GM20431 (cell line): ENCODE results near the gene CENPM.

Source experiments
- in situ Hi-C: fragments of 300-500 bp; cut with MseI, MboI; formaldehyde crosslinking; loops from one replicate; pipeline ENCODE4 v1.15.0; 2020; ENCODE audit warnings: low sequenced_read_pairs; ENCODE audit not compliant: unreplicated experiment

Gene CENPM

DNA sequence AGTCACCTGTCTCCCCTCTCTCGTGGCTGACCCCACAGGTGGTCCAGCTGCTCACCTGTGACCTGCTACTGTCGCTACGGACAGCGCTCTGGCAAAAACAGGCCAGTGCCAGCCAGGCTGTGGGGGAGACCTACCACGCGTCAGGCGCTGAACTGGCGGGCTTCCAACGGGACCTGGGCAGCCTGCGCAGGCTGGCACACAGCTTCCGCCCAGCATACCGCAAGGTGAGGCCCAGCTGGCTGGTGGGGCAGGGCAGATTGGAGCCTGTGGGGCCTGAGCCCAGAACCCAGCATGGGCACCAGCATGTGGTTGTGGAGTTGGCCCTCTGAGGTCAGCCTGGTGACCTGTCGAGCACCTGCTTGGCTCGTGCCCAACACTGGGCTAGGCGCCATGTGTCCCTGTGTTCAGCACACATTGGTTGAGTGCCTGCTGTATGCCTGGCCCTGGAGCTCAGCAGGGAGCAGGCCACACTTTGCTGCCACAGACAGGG, 44.0 kb downstream of the CENPM start:
- in situ Hi-C loops: no loop called here

DNA sequence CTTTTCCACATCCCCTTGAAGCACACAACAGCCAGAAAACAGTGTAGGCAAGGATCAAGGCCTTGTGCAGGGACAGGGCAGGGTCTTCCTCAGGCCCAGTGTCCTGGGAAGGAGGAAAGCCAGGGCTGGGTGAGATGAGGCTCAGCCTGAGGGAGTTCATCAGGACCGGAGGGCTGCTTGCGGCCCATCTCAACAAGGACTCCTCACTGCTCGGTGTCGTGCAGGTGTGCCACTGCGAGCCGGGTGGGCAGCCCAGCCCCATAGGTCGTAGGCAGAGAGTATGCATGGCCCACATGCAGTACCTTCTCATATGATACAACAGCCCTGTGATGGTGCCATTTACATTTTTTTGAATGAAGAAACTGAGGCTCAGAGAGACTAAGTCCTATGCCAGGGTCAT, 44.9 kb downstream of the CENPM start:
- in situ Hi-C loops: no loop called here

DNA sequence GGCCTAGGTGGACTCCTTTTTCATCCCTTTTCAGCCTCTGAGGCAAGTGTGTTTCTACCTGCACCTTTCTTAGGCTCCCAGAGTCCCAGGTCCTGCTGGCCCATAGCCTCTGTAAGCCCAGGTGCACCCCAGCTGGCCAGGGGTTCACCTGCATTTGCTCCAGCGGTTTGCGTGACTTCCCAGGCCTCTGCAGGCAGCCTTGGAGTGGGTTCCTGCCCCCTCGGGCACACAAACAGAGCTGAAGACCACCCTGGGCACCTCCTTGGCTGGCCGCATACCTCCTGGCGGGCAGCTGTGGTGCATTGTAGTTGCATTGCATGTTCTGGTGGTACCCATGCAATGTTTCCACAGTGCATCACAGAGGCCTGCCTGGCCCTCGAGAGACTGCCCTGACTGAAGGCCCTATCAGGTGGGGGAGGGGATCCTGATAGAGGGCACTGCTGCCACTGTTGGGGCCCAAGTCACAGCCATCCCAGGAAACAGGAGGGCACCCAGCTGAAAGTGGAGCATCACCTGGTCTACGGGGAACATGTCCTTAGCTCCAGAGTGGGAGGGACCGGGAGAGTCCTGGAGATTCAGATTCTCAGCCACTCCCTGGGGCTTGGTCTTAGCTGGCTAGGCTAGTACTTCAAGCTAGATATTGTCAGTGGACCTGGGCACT, 46.2 kb downstream of the CENPM start:
- in situ Hi-C loops: no loop called here

DNA sequence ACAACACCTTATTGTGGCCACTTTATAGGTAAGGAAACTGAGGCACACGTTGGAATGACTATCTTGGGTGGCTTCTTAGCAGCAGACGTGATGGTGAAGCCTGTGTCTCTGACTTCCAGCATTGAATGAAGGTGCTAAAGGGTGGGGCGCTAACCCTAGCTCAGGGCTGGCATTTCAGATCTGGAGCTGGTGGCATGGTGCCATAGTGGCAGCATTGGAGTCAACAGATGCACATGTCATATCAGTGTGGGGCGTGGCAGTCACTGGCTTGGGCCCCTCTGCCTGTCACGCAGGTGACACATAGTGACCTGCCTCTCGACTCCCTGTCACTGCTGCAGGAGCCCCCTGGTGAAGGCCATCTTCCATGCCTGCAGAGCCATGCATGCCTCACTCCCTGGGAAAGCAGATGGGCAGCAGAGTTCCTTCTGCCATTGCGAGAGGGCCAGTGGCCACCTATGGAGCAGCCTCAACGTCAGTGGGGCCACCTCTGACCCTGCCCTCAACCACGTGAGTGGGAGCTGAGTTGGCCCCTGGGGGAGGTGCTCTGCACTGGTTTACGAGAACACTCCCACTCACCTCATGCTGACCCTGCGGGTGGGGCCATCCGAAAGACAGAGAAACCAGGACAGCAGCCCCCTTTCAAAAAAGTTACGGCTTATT, 46.8 kb downstream of the CENPM start:
- in situ Hi-C loops: no loop called here

DNA sequence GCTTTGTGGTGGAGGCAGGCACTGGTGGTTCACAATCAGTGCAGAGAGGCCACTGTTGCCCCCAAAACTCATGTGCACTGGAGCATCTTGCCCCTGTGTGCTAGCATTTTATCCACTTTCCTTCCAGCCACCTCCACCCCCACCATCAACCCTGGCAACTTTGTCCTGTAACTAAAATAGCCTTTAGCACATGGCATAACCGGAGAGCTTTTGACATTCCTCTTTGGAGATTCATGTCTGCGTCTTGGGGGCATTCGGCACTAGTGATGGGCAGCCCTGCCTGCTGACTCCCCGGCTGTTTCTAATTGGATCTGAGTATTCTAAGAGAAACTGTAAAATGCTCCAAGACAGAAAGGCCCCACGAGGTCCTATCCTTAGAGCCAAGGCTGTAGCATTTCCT, 47.8 kb downstream of the CENPM start:
- in situ Hi-C loops: no loop called here

DNA sequence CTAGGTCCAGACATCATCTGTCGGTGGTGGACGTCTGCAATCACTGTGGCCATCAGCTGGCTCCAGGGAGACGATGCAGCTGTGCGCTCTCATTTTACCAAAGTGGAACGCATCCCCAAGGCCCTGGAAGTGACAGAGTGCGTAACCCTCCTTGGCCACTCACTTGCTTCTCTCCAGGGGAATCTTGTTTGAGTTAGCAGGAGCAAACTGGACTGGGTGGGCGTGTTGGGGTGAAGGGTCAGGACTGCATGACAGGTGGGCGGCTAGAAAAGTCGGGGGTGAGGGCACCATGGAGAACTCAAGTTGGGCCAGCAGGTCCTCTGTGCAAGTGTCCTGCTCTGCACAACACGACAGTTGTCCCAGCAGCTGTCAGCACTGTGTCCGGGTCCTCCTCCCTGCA, 48.3 kb downstream of the CENPM start:
- in situ Hi-C loops: no loop called here

DNA sequence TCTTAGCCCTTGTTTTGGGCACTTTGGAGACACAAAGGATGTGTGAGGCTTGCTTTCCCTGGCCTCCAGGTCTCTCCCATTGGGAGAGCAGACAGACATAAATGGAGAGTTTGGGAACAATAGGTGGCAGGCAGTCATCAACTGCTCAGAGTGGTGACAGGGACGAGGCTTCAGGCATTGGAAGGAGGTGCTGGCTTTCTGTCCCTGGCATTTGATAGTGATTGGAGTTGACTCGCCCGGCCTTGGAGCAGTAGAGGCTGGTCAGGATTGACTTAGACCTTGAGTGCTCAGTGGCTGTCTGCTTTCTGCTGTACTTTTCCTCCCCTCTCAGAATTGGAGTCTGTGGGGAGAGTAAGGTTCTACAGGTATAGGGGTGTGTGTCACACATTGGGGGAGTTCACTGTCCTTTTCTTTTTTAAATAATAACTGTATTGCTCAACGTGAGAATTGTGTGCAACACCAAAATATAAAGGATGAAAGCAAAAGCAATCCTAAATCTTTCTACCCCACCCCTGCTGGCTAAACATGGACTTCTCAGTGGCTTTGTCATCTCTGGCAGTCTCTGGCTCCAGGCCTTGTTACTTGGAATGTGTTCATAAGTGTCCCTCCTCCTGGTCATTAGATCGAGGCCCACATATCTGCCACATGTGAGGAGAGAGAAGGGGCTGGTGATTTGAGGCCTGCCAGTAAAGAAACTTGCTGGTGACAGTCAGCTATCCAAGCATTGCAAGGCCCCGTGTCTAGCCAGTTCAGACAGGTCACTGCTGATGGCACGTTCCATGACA, 53.2 kb downstream of the CENPM start:
- in situ Hi-C loops: no loop called here

DNA sequence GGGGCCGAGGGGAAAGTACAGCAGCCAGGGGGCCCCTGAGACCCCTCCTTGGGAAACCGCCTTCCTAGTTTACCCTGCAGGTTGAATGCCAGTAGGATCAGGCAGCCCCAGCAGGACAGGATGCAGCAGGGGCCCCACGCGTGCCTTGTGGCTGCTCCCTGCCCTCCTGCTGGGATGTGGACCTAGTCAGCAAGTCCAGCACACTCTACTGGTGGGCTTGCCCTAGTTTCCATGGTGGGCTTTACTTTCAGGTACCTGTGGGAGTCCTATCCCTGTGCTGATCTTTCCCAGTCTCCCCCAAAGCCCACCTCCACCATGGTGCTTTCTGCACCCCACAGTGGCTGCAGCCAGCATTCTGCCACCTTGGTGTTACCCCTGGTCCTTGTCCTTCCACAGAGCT, 54.2 kb downstream of the CENPM start:
- in situ Hi-C loops: no loop called here

DNA sequence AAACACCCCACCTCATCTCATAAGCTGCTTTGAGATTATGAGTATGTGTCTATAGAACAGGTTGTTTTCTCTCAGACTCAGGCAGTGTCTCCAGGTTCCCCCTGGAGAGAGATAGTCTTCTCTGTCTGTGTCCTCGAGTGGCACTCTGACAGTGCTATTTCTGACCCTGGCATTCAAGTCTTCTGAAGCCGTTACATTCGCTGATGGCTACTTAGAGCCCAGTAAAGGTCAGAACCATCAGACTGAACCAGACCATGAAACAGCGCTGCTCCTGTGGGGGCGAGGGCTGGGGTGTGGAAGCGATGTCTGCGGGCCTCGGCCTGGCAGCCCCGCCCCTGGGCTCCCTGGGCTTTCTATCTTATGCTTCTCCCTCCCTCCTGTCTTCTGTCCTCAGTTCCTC, 55.5 kb downstream of the CENPM start:
- in situ Hi-C loops: no loop called here
